Prostate gland (tissue), 2 donors: ENCODE measurements around the gene TMEM220. TPM values are rescaled to one million over a fixed set of nuclear protein-coding genes. Genes with fewer than 3 reads are reported as not detected.

Experiments used
- DNase-seq: peaks from one replicate; pipeline ENCODE4 v3.0.0-alpha.2; 2019; ENCODE audit warnings: low spot score
- H3K27ac ChIP-seq, 2 donors: fragments of 200-600 bp; sonication (generic); 2 replicates each; pipeline ENCODE4 v1.5.1; 2017 to 2019
- H3K27me3 ChIP-seq: fragments of 200-600 bp; sonication (generic); replicated peaks from 2 replicates; pipeline ENCODE4 v1.5.1; 2019; ENCODE audit not compliant: insufficient read depth
- H3K36me3 ChIP-seq, 2 donors: fragments of 200-600 bp; sonication (generic); 1 replicate in 1 of 2; 2 replicates in 1 of 2; pipeline versions ENCODE4 v1.5.1 to v1.8.1; 2017 to 2019
- H3K4me1 ChIP-seq: fragments of 200-600 bp; sonication (generic); replicated peaks from 2 replicates; pipeline ENCODE4 v1.5.1; 2019
- H3K4me3 ChIP-seq, 2 donors: fragments of 200-600 bp; sonication (generic); 2 replicates each; pipeline ENCODE4 v1.5.1; 2017 to 2019
- H3K9me3 ChIP-seq: fragments of 200-600 bp; sonication (generic); 2 replicates; pipeline ENCODE4 v1.5.1; 2017
- CTCF ChIP-seq, 4 experiments: fragments of 200-600 bp in 2 of 4; fragments of 450-650 bp in 2 of 4; sonication (generic) in 2 of 4; IDR thresholded peaks; 1 replicate in 3 of 4; 2 replicates in 1 of 4; pipeline ENCODE4 v1.5.1; 2016 to 2019; ENCODE audit warnings: antibody characterized with exemption in 4 of 4, mild to moderate bottlenecking in 2 of 4, moderate library complexity in 2 of 4
- POLR2A ChIP-seq: fragments of 450-650 bp; IDR thresholded peaks from one replicate; pipeline ENCODE4 v1.6.1; 2016; ENCODE audit warnings: antibody characterized with exemption, mild to moderate bottlenecking
- POLR2AphosphoS5 ChIP-seq: sonication (generic); formaldehyde crosslinking; IDR thresholded peaks from one replicate; pipeline ENCODE4 v1.6.1; 2017; ENCODE audit warnings: antibody characterized with exemption
- WGBS: methylation state at CpG from one replicate; pipeline ENCODE4 v1.1.5; 2018; 5-methylcytosine and 5-hydroxymethylcytosine counted together
- intact Hi-C: fragments of 100-400 bp; cut with DNase I; formaldehyde crosslinking; loops from one replicate; pipeline ENCODE4 v1.14.2; 2022
- total RNA-seq, 2 donors: library from RNA; depleted of rRNA; stranded (reverse); fragments of >200 nt; gene quantifications; one replicate each; pipeline ENCODE4 v1.1.0, GENCODE V29; 2016

Gene TMEM220
- total RNA-seq, 2 donors from 2014 or later: 18.4 to 30.1 TPM

GRCh38 chr17:10666906-10667305, 62.9 kb downstream of the TMEM220 start:
- Histone ChIP-seq H3K27me3 (no peaks in the 10 kb centered on the region), H3K4me3 (no peak overlapping the region), H3K4me1 (no peaks in the 10 kb centered on the region), H3K9me3 (no peaks in the 10 kb centered on the region), H3K36me3 (no peaks in the 10 kb centered on the region), H3K27ac (no peak overlapping the region)
- intact Hi-C loops: no loop called here
- TF ChIP-seq POLR2AphosphoS5 (no peak), POLR2A (no peak), CTCF (IDR thresholded peaks at IDR 0.05) (no peak)
- WGBS: 80% methylated on average over 5 of the region's 5 CpGs
- DNase-seq: no peak

- no peak for TF ChIP-seq POLR2A
- no peak for TF ChIP-seq CTCF (IDR thresholded peaks at IDR 0.05)
- no peak for TF ChIP-seq POLR2AphosphoS5
- no peak for DNase-seq
- H3K36me3 ChIP-seq: no peaks in the 10 kb centered on the region
These were observed 65.3 kb downstream of the TMEM220 start for GRCh38 chr17:10664571-10664970.

More at GRCh38 chr17:10664571-10664970, 65.3 kb downstream of the TMEM220 start:
- Histone ChIP-seq H3K27ac (no peak overlapping the region), H3K27me3 (no peaks in the 10 kb centered on the region), H3K4me3 (no peak overlapping the region), H3K4me1 (no peaks in the 10 kb centered on the region), H3K9me3 (no peaks in the 10 kb centered on the region)
- intact Hi-C loops: no loop called here
- 95% methylated on average over 9 of the region's 9 CpGs for WGBS

Other genes starting within 250 kb of the TMEM220 start
- gene MYH1, start 211.5 kb downstream of the TMEM220 start, total RNA-seq: under 1 TPM in 1 of 2 donors, not detected in 1; 0.06 TPM
- under 1 TPM; 0.18 to 0.23 TPM for gene MYH2, start 180.4 kb downstream of the TMEM220 start, total RNA-seq
- gene MYH3, start 72.7 kb downstream of the TMEM220 start, total RNA-seq: 10 to 100 TPM in 1 of 2 donors, 1 to 10 TPM in 1; 5.9 to 14.8 TPM
- gene SCO1, start 32.5 kb downstream of the TMEM220 start, total RNA-seq: 10 to 100 TPM; 21.7 to 38.3 TPM
- gene ADPRM, start 32.4 kb downstream of the TMEM220 start, total RNA-seq: 10 to 100 TPM in 1 of 2 donors, 1 to 10 TPM in 1; 9.7 to 23.1 TPM
- gene TMEM238L, start 74.1 kb upstream of the TMEM220 start, total RNA-seq: 10 to 100 TPM in 1 of 2 donors, 1 to 10 TPM in 1; 7.7 to 12.0 TPM
- 1 to 10 TPM in 1 of 2 donors, not detected in 1; 1.2 TPM for gene PIRT, start 108.1 kb upstream of the TMEM220 start, total RNA-seq